Forelimb muscle (tissue), 1 donor: ENCODE measurements around the gene ZNF532. TPM values are rescaled to one million over a fixed set of nuclear protein-coding genes. Genes with fewer than 3 reads are reported as not detected.

Source experiments
- DNase-seq: peaks from one replicate; pipeline ENCODE4 v3.0.0-alpha.2; 2013; ENCODE audit warnings: low read depth
- polyA plus RNA-seq: library from polyadenylated mRNA; unstranded; fragments of 120-200 nt; gene quantifications from one replicate; pipeline ENCODE4 v1.2.1, GENCODE V29; 2013; ENCODE audit not compliant: insufficient read length

Gene ZNF532
- polyA plus RNA-seq, 1 donor = 54.2 TPM

DNA sequence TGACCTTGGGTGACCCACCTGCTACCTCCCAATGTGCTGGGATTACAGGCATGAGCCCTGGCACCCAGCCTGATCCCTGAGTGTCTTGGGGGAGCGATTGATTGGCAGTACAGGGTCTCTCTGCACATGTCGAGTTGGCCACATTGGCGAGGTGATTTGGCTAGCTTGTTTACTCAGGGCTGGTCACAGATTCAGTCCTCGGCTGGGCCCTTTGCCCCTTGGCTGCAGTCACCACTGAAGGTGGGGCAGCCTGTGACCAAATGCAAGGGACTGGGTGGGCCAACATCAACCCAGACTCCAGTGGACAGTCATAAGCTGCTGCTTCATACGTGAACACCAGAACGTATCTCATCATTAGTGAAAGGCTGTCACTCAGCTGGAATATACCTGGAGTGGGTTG, 114.9 kb downstream of the ZNF532 start:
- no peak for DNase-seq

DNA sequence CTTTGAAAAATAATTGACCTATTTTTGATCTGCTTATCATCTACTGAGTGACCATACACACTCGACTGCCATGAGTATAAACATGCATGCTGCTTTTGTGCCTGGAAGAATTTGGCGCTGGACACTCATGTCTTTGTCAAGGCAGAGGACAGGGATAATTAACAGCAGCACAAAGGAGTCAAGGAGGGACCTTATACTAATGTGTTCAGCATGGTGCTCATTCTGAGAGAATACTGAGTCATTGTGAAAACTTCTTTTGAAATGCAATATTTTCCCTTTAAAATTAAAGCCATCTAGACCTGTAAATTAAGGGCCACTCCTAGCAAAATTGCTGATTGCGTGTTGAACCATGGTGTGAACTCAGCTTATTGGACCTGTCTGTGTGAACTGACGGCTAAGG, 116.3 kb downstream of the ZNF532 start:
- DNase-seq = no peak

DNA sequence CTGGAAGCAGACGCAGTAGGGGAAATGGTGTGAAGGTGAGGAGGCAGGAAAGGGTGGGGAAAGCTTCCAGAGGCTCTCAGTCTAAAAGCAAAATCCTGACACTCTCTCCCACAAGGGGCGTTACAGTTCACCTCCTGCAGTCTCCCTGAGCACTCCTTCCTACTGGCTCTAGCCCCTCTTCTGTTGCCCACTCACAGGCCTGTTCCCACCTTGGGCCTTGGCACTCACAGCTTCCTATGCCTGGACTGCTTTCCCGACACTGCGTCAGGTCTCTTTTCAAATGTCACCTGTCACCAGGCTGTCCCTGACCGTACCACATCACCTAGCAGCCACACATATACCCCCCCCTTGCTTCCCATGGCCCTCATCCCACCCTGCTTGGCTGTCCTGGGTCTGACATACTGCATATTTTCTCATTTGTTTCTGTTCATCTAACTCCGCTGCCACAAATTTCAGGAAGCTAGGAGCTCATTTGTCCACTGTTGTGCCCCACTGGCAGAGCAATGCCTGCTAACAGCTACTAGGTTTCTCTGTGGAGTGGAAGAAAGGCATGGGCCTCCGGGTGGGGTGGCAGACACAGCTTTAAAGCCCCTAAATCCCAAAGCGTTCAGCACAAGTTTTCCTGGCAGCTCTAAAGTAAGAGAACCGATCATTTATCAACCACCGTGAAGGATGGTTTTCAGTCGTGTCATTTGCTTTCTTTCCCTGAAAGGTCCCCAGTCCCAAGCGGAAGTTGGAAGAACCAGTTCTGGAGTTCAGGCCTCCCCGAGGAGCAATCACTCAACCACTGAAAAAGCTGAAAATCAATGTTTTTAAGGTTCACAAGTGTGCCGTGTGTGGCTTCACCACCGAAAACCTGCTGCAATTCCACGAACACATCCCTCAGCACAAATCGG, 118.8 kb downstream of the ZNF532 start:
- DNase-seq = no peak

DNA sequence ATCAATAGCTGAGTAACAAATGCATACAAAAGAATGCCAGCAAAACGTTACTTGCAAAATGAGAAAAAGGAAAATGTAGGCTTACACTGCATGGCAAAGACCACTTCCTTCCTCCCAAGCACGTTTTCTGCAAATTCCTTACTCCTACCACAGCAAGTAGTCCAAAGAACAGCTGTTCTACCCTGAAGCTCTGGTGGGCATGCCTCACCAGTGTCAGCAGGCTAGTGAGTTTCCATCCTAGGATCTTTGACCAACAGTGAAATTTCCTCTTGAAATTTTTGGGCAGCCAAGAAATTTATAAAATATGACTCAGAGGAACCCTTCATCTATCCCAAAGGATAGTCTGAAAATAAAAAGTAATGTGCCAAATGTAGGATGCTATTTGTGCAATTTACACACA, 123.9 kb downstream of the ZNF532 start:
- no peak for DNase-seq

DNA sequence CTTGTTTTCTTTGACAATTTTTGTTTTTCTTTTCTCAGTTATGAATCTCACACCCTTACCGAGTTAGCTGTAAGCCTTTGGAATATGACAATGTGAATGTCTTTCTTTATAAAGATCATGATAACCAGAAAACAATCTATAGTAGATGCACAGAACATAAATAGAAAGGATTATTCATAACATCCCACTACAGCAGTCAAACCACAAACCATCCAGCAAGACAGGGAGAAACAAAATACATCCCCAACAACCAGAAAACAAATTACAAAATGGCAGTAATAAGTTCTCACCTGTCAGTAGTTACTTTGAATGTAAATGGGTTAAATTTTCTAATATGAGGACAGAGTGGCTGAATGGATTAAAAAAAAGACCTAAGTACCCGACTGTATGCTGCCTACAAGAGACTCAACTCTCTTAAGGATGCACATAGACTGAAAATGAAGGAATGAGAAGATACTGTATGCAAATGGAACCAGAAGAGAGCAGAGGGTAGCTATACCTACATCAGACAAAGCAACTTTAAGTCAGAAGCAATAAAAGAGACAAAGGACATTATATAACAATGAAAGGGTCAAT, 124.6 kb downstream of the ZNF532 start:
- DNase-seq = no peak

DNA sequence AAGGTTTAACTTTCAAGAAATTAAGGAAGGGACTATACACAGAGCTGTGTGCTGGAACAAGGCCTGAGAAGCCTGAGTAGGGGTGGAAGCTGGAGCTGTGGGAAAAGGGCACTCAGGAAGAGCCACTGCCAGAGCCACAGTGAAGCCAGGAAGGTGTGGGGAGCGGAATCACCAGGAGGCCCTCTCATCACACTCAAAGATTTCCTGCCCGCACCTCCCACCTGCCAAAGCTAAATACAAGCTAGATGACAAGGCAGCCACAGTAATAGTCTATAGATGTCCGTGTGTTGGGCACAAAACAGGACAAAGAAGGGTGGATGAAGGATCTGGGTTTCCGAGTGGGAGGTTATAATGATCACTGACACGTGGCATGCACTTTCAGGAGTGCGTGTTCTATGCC, 126.0 kb downstream of the ZNF532 start:
- DNase-seq = no peak

DNA sequence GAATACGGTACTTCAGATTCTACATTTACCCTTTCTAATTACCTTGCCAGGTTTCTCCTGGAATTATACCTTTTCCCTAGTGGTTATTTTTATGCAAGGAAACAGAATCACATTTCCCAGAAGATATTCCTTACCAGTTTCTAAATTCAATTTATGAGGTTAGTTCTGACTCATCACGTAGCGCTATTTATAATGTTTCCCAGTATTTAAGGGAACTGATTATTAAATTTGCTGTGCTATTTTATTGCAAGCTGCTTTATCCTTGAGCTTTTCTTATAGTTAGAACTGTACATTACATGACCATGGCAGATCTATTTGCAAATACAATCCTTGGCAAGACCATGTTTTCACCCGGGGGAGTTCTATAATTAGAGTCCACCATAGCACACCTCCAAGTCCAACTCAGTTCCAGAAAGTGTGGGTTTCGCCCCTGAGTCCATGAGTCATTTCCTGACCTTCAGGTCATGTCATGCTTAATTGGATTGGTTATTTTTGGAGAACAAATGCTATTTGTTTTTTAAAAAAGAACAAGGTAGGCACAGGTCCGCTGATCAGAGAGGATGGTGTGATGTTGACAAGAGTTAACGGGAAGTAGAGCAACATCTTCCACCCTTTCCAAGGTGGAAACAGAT, 126.6 kb downstream of the ZNF532 start:
- DNase-seq = no peak

DNA sequence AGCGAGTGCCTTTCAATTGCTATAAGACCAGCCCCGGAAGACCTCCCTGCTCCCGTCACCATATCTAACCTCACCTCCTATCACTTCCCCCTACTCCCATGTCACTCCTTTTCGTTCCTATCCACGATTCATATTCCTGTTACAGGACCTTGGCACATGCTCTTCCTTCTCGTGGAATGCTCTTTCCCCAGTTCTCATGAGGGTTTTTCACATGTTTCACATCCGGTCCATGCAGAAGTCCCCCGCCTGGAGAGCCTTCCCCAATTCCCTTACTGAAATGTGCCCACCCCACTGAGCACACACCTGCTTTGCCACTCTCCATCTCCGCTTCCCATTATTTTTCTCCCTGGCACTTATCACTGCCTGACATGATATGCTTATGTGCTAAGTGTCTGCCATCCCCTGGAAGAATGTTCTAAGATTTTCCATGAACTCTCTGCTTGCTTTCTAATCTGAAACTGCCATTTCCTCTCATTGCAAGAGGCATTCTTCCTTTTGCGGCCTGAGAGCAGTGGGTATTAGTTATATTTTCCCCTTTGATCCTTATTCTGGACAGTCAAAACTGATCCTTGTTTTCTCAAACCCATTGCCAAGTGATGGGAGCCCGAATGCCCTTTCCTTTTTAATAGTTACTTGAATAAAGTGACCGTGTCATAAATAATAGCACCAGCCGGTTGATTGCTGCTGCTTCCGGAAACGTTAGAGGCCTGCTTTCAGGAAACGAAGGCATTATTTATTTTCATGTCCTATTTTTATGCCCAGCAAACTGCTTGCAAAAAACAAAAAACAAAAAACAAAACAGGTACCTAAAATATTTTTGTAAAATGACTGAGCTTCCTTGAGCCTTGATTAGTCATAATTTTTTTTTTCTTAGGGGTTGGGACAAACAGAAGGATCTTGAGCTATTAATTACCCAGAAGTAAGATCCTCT, 127.9 kb downstream of the ZNF532 start:
- DNase-seq = no peak

DNA sequence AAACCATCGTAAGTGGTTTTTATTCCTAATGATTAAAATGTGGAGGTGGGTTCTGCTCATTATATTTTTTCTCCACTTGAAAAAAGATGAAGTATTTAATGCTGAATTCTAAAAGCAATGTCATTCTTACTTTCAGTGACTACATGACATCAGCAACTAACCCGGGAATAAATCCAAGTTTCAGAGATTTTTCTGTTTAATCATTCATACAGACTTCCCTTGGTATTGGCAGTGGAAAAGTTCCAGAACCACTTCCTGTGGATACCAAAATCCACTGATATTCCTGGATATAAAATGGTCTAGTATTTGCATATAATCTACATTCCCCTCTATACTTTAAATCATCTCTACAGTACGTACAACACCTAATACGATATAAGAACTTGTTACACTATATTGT, 128.6 kb downstream of the ZNF532 start:
- DNase-seq = no peak

DNA sequence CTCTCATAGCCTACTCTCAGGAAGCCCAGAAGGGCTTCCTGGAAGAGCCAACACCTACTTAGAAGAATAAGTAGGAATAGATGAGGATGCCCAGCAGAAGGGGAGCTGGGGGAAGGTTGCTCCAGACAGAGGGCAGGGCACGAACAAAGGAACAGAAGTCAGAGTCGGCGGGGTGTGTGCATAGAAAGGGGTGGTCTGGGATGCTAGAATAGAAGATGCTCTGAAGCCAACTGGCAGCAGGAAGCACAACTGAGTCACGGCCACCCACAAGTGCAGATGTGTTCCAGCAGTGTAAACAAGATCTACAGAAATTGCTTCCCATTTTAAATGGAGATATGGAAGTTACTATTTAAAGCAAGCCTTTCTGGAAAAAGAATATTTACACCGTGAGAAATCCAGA, 131.0 kb downstream of the ZNF532 start:
- no peak for DNase-seq

DNA sequence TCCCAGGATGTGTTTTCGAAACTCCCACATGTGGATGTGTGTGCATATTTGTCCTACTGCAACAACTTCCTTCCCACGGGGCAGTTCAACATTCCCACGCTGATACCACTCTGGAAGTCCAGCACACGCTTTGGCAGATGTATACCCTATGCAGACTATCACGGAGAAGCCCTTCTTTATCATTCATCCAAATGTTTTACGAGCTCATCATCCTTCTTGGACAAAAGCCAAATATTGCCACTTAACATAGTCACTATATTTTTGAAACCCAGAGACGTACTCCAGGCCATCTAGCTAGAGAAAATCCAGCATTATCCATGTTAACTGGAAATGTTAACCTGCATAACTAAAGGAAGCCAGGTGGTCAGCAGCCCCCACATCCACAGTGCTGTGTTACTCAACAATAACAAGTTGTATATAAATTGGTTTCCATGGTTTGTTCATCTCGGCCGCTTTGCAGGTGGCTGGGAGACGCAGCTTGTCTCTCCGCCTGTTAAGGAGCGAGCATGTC, 131.5 kb downstream of the ZNF532 start:
- DNase-seq = no peak

DNA sequence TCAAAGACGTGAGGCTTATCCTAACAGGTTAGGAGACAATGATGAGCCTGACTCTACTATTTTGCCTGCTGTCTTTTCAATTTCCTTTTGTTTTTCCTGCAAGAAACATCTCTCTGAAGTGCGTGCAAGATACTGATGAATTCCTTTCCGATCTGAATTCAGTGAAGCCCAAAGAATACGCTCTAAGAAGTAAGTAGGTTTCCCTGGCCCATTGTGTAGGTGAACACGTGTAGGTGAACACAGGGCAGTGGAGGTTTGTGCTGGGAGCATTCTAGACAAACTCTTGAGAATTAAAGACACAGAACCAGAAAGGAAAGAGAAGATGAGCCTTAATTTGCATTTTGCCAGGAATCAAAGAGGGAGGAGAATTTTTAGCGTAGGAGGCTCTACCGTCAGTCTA, 132.0 kb downstream of the ZNF532 start:
- DNase-seq = no peak

DNA sequence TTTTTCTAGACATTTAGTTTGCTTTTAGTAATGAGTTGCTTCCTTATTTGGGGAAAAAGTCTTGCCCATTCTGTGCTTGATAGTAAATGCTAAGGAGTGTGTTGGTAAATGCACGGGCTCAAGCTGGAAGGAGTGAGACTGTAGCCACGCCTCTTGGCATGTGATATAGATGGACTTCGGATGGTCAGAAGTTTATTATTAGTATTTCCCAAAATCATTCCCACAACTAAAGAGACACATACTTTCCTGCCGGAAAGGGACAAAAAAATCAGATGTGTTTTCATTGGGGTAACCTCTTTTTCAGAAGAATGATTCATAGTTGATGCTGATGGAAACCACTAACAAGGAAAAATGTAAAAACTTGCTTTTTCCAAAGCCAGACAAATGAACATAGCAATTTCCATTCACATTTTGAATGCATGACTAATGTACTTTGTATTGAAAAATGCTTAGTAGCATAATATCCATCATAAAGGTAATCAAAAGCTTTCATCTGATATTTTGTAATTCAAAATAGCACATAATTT, 133.2 kb downstream of the ZNF532 start:
- no peak for DNase-seq

DNA sequence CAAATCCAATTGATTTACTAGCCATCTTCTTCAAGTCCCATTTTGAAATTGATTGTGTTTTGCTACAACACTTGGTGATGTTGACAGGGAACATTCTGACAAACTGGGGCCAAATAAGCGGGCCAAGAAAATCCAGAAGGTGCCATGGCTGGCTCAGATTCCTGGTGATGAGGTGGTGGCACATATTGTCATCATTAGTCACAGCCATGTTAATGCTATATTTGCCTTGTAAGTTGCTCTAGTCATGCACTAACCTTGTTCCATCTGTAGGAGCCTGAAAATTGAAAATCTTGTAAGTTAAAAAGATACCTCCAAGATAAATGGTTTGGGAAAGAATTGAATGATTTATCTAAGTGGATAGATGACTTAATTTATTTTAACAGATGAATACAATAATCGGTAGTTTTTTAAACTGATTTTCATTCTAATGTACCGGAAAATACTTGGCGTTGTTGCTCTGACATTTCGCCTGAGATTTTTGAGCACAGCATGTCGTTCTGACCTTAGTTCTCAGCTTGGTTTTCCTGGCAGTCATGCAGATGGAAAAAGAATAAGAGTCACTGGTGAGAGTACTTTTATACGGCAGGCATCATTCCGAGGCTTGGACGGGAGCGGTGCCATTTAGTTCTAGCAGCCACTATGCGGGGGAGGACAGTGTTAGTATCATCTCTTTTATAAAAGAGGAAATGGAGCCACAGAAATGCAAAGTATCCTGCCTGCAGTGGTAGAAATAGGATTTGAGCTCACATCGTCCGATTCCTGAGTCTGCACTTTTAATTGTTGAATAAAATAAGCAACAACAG, 133.9 kb downstream of the ZNF532 start:
- no peak for DNase-seq

DNA sequence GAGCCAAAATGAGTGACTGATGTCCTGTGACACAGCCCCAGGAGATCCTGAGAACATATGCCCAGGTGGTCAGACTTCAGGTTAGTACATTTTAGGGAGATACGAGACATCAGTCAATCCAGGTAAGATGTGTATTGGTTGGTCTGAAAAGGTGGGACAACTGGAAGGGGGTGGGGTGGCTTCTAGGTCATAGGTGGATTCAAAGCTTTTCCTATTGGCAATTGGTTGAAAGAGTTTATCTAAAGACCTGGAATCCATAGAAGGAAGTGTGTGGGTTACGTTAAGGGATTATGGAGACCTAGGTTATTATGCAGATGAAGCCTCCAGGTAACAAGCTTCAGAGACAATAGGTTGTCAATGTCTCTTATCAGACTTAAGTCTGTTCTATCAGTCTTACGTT, 136.5 kb downstream of the ZNF532 start:
- DNase-seq = no peak

DNA sequence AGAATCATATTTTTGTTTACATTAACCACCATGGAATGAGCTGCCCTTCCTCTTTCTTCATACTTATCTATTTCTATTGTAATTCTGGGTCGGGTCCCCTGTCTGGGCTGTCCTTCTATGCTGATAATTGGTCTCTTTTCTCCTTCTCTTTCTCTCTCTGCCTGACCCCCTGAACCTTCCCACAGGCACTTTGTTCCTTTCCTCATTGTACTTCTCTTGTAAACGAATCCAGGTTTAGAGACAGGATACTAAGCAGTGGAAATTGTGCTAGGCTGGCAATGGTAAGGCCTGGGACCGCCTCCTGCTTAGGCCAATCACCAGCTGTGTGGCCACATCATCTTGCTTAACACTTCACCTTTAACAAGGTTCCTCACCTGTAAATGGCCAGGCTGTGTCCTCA, 137.0 kb downstream of the ZNF532 start:
- no peak for DNase-seq

DNA sequence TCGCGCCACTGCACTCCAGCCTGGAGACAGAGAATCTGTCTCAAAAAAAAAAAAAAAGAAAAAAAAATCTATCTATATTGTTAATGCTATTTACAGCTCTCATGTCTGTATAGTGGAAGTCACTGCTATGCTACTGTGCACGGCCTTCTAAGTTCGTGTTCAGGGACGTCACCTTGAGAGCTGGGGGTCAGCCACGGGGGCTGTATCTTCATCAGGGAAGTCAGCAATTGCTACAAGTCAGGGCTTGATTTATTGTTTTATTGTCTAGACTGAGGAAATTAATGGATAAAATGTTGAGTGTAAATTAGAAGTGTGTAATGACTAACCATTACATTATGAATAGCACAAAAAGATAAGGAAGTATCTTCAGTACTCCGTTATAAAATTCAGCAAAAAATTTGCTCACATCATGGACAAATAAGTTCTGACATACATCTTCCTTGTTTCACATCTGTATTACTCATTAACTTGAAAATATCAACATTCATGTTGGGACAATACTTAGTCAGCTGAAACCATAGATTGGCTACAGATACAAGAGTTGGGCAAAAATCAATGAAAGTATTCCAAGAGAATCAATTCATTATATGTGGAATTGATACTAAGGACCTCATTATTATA, 138.4 kb downstream of the ZNF532 start:
- no peak for DNase-seq

DNA sequence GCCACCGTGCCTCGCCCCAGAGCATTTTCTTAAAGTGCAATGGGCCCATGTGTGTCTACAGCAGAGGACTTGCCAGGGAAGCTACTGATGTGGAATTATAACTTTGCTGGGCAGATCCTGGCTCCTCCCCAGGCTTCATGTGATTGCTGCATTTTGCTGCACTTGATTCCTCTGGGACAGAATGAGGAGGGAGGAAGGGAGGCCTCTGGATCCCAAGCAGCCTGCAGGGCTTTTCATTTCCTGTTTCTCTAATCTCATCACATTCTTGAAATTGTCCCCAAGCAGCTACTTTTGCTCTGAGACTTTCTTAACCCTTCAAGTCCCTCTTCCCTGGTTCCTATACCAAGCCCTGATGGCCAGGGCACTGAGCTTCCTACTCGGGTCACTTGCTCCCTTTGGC, 140.6 kb downstream of the ZNF532 start:
- no peak for DNase-seq

DNA sequence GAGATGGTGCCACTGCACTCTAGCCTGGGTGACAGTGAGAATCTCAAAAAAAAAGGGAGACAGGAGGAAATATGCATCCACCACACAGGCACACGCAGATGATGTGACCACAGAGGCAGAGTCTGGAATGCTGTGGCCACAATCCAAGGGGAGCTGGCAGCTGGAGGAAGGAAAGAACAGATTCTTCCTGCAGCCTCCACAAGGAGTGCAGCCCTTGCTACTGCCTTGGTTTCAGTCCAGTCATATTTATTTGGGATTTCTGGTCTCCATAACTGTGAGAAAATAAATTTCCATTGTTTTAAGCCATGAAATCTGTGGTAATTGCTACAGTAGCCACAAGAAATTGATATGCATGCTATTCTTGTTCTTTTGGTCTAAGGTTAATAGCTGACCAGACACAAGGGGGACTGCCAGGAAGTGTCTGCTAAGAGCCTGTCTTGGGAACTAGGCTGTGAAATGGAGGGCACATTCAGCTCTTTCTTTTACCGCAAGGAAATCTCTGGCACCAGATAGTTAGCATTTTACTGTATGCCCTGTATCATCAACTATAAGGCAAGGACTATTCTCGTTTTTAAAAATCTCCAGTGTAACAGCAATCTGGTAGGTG, 141.9 kb downstream of the ZNF532 start:
- DNase-seq = no peak
